GM21529 (cell line): ENCODE data around the gene HDAC4.

Experiments used
- ATAC-seq: cut with Tn5 transposase; IDR thresholded peaks from one replicate; pipeline ENCODE4 v1.9.1; 2021; ENCODE audit not compliant: unreplicated experiment

Gene HDAC4

DNA sequence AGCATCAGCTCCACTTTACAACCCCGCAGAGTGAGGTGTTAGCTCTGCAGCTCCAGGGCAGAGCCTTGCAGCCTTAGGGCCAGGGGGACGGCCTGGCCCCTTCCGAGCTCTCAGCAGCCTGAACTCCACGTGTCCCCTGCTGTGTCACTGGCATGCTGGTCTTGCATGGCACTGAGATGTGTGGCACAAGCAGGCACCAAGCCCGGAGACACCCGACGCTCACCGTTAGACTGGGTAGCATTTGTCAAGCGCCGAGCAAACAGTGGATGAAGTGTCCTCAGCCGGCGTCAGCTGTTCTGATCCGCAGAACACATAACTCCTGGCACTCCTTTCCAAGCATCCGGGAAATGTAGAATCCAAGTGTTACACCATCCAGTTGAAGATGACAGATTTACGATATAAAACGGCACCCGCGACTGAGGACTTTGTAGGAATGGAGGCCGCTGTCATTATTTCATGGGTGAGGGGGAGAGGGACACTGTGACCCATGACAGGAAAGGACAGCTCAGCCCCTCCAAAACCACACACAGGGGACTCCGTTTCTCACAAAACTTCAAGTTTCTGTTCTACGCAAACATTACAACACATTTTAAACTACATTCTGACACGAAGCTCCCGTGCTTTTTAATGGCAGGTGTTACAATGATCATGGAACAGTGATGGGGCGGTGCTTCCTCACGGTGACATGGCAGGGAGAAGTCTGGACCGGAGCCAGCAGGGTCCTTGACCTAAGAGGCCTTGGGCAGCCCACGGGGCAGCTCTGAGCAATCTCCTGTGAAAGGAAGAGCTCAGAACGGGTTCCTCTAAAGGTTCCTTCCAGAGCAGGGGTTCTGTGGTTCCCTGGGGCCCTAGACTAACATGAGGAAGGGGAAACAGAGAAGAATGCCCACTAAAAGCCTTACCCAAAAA is 89.4 kb downstream of the HDAC4 start:
- ATAC-seq = no peak

GRCh38 chr2:239310401-239311061 is 90.3 kb downstream of the HDAC4 start:
- ATAC-seq = no peak

DNA sequence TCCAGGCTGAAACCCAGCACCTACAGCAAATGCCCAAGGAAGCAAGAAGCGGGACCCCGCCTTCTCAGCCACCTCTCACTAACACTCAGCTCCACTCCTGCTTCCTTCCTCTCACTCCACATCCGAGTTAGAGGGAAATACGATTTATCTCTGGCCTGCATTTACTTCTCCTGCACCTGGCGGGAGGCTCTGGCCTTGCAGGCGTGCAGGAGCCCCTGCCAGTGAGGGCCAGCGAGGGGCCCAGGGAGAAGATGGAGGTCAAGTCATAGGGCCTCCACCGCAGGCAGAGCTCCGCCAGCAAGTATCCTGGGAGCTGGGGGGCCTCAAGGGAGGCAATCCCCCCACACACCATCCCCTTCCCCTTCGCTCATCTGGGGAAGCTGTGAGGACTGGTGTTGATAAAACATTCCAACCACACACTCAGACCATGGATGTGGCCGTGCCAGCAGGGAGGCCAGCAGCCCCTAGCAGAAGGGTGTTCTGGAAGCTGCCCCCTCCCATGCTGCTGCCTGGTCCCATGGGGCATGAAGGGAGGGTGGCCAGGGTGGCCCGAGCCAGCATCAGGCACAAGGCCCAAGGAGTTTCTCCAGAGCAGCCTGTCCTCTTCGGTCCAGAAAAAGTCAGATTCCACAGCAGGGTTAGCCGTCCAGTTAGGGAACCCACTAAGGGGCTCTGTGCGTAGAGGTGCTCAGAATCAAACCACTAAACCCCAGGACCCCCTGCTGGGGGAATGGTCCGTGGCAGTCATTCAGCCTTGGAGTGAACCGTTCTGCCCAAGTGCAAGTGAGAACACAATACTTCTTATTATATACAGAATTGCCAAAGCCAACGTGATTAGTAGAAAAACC is 91.2 kb downstream of the HDAC4 start:
- ATAC-seq = no peak

DNA sequence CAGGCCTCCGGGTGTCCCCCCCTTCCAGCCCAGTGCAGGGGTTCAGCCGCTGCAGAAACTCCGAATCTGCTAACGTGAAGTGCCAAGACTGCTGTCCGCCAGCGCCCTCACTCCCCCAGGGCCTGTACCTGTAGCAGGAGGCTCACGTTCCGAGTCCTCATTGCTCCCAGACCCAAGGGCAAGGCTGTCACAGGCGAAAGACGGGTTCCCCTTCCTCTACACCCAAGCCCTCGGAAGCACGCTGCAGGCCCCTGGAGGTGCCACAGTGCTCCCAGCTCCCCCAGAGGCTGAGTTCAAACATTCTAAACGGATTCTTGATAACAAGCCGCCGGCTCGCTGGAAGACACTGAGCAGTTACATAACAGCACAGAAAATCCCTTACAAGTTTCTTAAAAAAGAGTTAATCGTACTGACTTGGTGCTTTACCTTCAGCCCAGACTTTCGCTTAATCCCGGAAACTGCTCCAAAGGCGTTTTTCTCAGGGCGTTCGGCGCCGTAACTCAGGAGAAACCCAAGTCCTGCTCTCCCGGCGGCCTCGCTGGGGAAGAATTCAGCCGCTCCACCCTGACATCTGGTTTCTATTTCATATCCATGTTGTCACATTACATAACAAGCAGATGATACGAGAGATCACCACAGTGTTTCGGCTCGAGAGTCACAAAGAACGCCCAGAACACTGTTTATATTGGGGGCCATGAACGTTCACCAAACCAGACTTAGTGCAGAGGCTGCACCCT is 92.0 kb downstream of the HDAC4 start:
- ATAC-seq = no peak

DNA sequence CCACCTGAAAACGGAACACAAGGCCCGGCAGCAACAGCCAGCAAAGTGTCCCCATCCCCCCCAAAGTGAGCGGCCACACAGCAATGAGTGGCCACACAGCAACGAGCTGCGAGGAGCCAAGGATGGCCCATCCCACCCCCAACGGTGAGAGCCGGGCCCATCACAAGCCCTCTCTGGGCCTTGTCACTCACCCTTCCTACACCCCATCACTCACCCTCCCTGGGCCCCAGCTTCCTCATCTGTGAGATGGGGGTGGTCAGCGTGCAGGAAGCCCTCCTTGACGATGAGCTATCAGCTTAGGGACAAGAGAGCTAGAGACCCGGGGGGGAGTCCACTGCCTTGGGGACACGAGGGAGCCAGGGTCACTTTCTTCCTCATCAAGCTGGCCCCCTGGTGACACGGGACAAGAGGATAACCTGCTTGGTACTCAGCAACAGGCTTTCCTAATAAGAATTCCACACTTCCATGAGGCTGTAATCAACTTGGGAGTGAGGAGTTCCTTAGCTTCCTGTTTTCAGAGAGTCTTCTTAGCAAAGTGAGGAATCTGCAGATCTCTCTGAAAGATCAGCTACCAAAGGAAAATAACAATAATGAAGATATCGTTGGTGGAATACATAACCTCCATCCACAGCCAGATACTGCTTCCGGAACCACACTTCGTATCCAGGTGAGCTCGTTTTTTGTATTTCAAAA is 92.8 kb downstream of the HDAC4 start:
- no peak for ATAC-seq

DNA sequence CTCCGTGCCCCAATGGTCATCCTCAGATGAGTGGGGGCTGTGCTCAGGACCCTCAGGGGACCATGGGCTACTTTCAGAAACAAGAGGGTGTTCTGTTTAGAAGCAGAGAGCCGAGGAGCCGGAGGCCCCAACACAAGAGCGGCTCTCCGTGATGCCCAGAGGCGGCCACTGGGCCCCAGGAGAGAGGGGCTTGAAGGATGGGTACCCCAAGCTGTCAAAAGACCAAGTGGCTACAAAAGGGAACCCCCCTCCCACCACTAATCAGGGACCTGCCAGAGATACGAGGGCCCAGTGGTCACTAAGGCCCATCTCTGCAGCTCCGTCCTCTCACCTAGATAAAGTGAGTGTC is 93.6 kb downstream of the HDAC4 start:
- no peak for ATAC-seq

DNA sequence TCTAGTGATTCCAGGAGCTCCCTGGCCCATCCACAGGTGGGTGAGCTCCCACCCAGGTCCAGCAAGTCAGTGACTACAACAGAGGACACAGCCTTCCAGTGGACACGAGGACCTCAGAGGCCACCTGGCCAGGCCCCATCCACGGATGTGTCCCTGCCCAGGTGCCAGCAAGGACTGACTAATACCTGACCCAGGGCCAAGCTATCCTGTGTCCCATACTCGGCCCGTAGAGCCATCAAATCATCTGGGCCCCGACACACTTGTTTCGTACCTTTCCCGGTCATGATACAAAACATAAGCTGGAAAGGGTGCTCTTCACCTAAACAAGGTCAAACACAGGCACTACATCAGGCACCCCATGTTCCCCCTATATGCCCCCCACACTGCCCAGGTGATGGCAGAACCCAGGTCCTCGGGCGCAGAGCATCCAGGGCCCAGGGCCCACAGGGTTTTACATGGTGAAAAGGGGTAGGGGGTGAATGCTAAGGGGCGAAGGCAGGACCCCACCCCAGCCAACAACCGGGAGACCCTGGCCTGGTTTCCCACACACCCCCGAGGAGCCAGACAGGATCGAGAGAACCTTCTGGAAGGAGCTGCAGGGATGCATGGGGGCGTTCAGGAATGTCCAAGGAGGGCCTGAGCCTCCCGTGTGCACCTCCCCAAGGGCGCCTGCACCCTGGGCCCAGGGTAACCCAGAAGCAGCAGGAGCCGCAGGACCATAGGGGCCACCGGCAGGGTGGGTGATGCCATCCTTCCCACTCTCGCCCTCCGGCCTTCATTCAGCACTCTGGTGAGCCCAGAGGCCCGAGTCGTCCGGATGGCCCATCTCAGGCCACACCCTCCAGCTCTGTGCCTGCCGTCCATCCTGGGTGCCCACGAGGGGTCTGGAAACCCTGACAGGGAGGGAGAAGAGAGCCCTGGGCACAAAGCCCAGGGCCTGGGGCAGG is 94.3 kb downstream of the HDAC4 start:
- no peak for ATAC-seq

- ATAC-seq = no peak
Observed at GRCh38 chr2:239305771-239306170, 95.0 kb downstream of the HDAC4 start.

DNA sequence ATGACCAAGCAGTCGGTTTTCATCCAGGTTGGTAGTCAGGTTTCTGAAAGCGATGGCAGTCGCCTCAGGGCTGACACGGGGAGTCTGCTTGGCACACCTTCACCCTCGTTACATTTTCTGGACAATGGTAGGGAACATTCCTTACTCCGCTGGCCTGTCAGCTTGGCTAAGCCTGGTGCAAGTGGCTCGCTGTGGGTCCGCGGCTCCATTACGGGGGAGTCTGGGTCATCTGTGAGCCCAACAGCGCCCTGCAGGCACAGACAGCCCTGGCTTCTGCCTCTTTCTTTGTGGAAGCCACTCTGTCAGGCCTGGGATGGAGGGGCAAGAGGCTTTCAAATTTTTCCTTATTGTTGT is 95.6 kb downstream of the HDAC4 start:
- ATAC-seq = no peak

DNA sequence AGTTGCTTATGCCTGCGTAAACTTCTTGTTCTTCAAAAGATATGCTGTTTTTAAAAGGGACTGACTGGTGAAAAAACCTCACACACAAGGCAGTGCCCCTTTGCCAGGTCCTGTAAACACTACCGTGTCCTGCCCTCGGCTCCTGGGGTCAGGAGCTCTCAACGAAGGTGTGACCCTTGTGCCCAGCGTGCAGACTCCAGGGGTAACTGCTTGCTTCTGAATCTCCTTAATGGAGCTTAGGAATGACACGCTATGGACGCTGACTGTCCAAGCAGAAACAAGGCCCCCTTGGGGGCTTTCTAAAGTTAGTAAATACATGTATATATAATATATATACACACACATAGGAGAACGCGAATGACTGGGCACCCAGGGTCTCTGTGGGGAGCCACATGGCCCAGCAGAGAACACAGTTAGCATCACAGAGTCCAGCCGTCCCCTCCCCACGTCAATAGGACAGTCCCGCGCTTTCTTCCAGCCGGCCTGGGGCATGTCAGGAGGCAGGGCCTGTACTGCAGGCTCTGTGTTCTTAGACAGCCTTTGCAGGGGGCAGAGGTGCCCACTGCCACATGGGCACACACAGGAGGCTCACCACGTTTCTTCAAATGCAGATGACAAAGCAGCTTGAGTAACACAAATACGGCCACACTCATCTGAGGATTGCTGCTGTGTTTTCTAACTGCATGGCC is 96.1 kb downstream of the HDAC4 start:
- ATAC-seq = no peak

- no peak for ATAC-seq
Observed at GRCh38 chr2:239303711-239304532, 96.9 kb downstream of the HDAC4 start.

DNA sequence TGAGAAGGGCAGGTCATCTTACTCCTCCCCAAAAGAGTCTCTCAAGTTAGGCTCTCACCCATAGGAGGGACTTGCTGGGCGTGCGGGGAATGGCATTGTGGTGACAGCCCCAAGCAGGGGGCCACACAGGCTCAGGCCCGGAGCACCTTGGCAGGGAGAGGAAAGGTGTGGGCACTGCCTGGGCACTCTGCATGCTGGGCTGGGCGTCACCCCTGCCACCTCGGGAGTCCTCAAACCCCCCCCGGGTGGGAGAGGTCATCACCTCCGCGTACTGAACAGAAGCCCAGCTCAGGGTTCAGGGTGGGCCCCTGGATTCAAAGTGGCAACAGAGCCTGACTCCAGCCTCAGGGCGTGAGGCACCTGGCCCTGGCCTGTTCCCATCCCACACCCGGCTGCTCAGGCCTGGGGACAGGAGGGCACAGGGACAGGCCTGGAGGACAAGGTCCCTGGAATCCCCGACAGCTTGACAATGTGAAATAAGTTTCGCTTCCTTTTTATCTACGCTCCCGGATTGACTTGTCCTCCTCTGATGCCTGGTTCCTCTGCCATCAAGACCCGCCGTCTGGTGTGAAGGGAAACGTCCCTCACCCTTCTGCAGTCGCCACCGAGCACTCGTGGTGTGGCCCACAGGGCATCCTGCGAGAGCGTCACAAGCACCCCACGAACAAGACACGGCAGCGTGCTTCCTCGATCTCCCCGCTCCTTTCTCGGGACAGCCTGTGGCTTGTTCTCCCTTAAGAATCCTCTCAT is 97.8 kb downstream of the HDAC4 start:
- ATAC-seq = peak; percentile 41

DNA sequence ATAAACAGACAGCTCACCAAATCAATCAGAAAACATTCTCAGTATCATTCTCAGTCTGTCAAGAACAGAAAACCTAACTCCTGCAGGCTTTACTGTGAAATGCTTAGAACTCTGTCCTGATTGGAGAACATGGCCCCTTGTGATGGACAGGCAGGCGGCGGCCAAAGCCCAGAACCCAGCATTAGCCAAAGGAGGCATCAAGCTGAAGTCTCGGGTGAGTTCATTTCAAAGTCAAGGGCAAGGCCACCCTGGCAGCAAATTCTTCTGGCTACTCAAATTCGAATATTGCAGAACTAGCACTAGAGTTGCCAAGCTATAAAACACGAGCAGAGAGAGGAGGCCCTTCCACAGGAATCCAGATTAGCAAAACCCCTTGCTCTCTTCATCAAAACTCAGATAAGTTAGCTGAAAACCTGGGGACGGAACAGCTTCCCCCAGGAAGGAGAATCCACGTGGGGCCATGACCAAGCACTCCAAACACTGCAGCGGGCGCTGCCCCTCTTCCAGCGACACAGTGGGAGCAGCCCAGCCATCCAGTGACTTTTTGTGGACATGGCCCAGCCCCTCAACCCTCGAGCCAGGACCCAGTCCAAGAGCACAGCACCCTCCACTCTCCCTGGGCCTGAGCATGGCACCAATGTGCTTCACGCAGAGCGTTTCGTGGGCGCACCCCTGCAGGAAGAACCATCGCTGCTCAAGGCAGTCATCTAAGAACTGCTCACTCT is 98.6 kb downstream of the HDAC4 start:
- no peak for ATAC-seq

DNA sequence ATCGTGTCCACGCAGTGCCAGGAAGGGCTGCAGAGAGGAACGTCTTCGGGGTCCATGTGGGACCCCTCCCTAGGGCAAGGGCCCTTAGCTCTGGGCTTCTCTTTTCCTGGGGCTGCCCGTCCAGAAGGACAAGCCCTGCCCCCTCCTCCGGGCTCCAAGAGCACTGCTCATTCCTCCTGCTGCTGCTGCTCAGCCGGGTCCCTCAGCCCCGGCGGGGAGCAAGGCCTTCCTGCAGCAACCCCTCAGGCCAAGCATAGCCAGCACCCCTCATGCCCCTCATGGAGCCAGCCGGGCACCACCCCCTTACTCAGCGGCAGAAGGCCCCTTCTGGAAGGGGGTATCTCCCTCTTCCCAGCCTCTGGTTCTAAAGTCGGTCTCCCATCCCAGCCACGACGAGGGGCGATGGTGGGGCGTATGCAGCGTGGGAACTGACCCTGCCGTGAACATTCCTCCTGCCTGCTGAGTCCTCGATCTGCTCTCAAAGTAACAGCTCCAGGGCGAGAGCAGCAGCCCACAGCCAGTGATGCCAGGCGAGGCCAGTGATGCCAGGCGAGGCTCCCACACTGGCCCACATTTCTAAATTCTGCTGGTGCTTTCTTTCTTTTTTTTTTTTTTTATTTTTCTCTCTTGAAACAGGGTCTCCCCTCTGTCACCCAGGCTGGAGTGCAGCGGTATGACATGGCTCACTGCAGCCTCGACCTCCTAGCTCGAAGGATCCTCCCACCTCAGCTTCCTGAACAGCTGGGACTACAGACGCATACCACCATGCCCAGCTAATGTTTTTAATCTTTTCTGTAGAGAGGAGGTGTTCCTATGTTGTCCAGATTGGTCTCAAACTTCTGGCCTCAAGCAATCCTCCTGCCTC is 99.7 kb downstream of the HDAC4 start:
- no peak for ATAC-seq

- no peak for ATAC-seq
Observed at GRCh38 chr2:239300242-239300641, 100.6 kb downstream of the HDAC4 start.
